ENCODE data around the gene ARFRP1.
"Not testable (repeated sequence)": the region's sequence is repeated elsewhere in the genome, so short reads cannot be mapped to it uniquely, and the experiment has no call there.

ARFRP1 gene

DNA sequence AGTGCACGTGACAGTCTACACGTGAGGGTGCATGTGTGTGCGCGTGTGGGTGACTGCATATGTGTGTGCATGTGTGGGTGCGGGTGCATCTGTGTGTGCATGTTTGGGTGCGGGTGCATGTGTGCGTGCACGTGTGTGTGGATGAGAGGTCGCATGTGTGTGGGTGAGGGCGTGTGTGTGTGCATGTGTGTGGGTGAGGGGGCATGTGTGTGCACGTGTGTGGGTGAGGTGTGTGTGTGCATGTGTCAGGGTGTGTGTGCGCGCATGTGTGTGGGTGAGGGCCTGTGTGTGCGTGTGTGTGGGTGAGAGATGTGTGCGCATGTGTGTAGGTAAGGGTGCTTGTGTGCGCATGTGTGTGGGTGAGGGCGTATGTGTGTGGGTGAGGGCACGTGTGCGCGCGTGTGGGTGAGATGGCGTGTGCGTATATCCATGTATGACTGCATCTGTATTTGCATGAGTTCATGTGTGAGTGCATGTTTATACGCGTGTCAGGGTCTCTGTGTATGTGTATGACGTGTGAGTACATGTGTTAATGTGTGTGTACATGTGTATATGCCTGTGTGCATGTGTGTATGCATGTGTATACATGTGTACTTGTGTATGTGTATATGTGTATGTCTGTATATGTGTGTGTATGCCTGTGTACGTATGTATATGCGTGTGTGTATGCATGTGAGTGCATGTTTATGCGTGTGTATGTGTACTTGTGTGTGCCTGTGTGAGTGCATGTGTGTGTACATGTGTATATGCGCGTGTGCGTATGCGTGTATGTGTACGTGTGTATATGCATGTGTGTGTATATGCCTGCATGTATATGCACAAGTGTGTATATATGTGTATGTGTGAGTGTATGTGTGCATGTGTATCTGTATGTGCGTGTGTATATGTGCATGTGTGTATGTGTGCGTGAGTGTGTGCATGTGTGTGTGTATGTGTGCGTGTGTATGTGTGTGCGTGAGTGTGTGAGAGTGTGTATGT, 24.6 kb upstream of the ARFRP1 start:
- DNase-seq, result no peak

DNA sequence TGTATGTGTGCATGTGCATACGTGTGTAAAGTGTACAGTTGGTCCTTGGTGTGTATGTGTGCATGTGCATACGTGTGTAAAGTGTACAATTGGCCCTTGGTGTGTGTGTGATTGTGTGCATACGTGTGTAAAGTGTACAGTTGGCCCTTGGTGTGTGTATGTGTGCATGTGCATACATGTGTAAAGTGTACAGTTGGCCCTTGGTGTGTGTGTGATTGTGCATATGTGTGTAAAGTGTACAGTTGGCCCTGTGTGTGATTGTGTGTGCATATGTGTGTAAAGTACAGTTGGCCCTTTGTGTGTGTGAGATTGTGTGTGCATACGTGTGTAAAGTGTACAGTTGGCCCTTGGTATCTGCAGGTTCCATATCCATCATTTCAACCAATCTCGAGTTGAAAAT, 23.6 kb upstream of the ARFRP1 start:
- DNase-seq, result no peak

DNA sequence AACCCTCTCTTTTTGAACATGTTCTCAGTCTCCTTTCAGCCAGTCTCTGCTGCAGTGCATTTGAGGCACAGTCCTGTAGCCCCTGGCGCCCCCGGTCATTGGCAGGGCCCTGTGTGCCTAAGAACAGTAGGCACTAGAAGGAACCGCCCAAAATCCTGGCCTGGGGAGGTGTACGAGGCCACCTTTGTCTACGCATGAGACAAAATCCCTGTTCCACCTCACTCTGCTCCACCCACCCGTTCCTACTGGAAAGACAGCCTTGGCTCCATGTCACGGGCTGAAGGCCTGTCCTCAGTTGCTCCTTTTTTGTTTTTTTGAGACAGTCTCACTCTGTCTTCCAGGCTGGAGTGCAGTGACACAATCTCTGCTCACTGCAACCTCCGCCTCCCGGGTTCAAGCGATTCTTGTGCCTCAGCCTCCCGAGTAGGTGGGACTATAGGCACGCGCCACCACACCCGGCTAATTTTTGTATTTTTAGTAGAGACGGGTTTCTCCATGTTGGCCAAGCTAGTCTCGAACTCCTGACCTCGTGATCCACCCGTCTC, 22.5 kb upstream of the ARFRP1 start:
- DNase-seq, result not testable (repeated sequence)

GRCh38 chr20:63722967-63723622, 15.3 kb upstream of the ARFRP1 start:
- not testable (repeated sequence) for DNase-seq

GRCh38 chr20:63718996-63719395, 11.2 kb upstream of the ARFRP1 start:
- no peak for DNase-seq

DNA sequence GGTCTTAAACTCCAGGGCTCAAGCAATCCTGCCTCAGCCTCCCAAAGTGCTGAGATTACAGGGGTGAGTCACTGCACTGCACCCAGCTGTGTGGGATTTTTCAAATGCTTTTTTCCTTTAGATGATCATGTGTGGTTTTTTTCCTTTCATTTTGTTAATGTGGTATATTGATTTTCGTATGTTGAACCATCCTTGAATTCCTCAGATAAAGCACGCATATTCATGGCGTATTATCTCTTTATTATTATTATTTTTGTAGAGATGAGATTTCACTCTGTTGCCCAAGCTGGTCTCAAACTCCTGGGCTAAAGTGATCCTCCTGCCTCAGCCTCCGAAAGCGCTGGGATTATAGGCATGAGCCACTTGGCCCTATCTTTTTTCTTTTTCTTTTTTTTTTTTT, 7.1 kb upstream of the ARFRP1 start:
- DNase-seq, result no peak

DNA sequence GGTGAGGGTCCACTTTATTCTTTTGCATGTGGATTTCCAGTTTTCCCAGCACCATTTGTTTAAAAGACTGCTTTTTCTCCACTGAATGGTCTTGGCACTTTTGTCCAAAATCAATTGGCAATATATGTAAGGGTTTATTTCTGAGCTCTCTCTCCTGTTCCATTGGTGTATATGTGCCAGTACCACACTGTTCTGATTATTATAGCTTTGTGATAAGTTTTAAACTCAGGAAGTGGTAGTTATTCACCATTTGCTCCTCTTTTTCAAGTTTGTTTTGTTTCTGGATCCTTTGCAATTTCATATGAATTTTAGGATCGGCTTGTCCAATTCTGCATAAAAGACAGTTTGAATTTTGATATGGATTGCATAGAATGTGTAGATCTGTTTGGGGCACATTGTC, 4.4 kb upstream of the ARFRP1 start:
- no peak for DNase-seq

DNA sequence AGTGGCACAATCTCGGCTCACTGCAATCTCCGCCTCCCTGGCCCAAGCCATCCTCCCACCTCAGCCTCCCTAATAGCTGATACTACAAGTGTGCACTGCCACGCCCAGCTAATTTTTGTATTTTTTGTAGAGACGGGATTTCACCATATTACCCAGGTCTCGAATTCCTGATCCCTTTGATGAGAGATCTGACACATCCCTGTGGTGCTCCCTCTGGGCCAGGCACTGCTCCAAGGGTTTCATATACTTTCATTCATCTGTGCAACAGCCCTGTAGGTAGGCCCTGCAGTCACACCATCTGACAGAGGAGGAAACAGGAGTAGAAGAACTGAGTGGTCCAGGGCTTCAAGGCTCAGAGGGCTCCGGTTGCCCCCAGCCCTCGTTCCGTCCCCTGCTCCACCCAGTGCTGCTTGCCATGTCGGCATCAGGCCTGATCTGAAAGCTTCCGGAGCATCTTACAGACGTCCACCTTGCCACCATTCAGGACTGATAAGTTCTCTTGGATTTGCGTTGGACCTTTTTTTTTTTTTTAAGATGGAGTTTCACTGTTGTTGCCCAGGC, 3.4 kb upstream of the ARFRP1 start:
- no peak for DNase-seq

GRCh38 chr20:63709149-63709527, 1.4 kb upstream of the ARFRP1 start:
- no peak for DNase-seq

- peak; percentile 31 to 65 for DNase-seq
These were observed 749 bp upstream of the ARFRP1 start for GRCh38 chr20:63708301-63709148.

DNA sequence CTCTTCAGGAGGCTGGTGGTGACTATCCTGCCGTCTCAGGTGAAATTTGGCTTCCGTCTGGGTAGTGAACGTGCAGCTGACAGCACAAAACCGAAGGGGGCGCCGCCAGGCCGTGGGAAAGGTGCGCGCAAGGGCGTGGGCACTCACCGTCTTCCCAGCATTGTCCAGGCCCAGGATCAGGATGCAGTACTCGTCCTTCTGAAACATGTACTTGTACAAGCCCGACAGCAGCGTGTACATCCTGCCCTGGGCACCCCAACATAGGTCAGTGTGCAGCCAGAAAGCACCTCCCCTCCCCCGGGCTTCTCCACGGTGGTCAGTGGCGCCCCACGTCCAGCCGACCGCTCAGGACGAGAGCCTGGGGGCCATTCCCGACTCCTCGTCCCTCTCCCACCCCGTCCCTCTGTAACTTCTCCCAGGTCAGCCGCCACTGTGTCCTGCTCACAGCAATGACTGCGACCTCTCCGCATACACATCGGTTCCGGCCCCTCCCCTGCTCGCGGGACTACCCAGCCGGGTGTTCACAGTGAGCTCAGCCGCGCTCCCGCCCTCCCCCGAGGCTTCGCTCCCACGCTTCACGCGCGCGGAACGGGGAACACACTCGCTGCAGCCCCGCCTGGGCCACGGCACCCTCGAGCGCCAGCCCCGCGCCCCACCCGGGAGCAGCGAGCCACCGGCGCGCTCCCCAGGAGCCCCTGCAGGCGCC, 771 bp downstream of the ARFRP1 start:
- peak in 1 of 2 experiments; percentile 78 for DNase-seq

GRCh38 chr20:63706027-63706695, 1.6 kb downstream of the ARFRP1 start:
- no peak for DNase-seq

- DNase-seq, result no peak
These were observed 2.3 kb downstream of the ARFRP1 start for GRCh38 chr20:63705232-63706026.

- no peak for DNase-seq
These were observed 3.0 kb downstream of the ARFRP1 start for GRCh38 chr20:63704749-63705117.

- DNase-seq, result no peak
These were observed 3.6 kb downstream of the ARFRP1 start for GRCh38 chr20:63703976-63704748.

- DNase-seq, result no peak
These were observed 4.3 kb downstream of the ARFRP1 start for GRCh38 chr20:63703471-63703975.

DNA sequence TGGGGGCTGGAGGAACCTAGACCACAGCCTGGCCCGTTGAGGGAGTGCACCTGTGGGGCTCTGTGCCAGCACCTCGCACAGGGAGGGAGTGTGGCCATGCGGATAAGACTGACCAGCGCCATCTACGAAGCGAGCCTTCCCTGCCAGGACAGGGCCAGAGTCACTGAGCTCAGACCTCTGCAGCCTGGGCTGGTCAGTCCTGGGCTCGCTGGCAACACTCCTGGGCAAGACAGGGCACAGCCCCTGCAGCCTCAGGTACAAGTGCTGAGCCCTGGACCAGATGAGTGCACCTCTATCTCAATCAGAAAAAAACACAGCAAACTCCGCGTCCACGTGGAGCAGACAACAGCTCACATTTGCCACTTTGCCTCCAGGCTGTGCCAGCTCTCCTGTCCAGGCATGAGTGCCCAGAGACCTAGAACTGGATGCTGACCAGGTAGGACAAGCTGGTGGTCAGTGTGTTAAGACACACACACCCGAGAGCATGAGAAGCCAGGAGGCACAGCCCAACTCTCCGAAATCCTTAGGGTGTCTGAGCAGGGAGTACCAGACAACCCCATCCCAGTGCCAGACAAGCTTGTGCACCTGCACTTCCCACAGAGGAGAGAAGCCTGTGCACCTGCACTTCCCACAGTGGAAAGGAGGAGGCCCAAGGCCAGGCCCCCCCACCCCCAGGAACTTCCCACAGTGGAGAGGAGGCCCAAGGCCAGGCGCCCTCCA, 4.9 kb downstream of the ARFRP1 start:
- DNase-seq, result no peak

DNA sequence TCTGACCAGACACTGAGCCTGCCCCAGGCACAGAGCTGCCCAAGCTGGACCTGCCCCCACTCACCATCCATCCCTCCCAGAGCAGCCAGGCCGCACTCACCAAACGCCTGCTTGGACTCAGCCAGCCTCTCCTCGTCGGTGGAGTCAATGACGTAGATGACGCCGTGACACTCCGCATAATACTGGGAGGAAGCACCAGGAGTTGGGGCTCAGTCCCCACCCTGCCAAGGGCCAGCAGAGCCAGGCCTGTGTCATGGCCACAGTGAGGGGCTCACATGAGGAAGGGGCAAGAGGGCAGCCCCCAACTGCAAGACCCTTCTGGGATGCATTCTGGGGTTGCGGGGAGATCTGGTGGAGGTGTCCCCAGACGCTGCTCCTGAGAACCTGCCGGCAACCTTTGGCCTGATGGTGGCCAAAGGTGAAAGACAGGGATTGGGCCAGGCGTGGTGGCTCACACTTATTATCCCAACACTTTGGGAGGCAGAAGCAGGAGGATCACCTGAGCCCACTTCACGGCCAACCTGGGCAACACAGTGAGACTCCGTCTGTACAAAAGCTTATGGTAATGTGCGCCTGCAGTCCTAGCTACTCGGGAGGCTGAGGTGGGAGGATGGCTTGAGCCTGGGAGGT, 5.6 kb downstream of the ARFRP1 start:
- no peak for DNase-seq
